K562 (cell line): ENCODE measurements around the gene CORT. TPM values are rescaled to one million over a fixed set of nuclear protein-coding genes. Genes with fewer than 3 reads are reported as not detected.

Experiments used
- BCOR ChIP-seq: fragments of 450-650 bp; IDR thresholded peaks from 2 replicates; pipeline ENCODE4 v1.6.1; 2016
- CBX1 ChIP-seq: sonication (generic); IDR thresholded peaks from 2 replicates; pipeline ENCODE4 v1.6.1; 2016; ENCODE audit warnings: antibody characterized with exemption, low read depth, mild to moderate bottlenecking
- CC2D1A ChIP-seq: fragments of 450-650 bp; IDR thresholded peaks from 2 replicates; pipeline ENCODE4 v1.6.1; 2017; ENCODE audit warnings: mild to moderate bottlenecking
- E2F8 ChIP-seq: fragments of 450-650 bp; IDR thresholded peaks from 2 replicates; pipeline ENCODE4 v1.7.1; 2018; ENCODE audit warnings: mild to moderate bottlenecking, low read depth; ENCODE audit not compliant: partially characterized antibody
- JUND ChIP-seq, 2 experiments: IDR thresholded peaks; 2 replicates in 1 of 2; 3 replicates in 1 of 2; pipeline ENCODE4 v1.6.1; 2011; ENCODE audit warnings: borderline replicate concordance in 2 of 2, low read depth in 2 of 2, low read length in 2 of 2, improper control_type of control experiment in 1 of 2, missing biosample characterization in 1 of 2, missing genetic modification characterization in 1 of 2, missing genetic modification reagents in 1 of 2
- MCM3 ChIP-seq: fragments of 450-650 bp; IDR thresholded peaks from 2 replicates; pipeline ENCODE4 v1.6.1; 2016
- MXD1 ChIP-seq: fragments of 250-450 bp; sonication (Bioruptor Pico); IDR thresholded peaks from 2 replicates; pipeline ENCODE4 v1.8.0; 2021; ENCODE audit warnings: borderline replicate concordance, mild to moderate bottlenecking, moderate library complexity; ENCODE audit not compliant: poor library complexity, severe bottlenecking
- NR2C1 ChIP-seq, 2 experiments: fragments of 450-650 bp; IDR thresholded peaks; 2 replicates each; pipeline ENCODE4 v1.6.1; 2017; ENCODE audit warnings: mild to moderate bottlenecking in 2 of 2, antibody characterized with exemption in 1 of 2, inconsistent platforms in 1 of 2, missing compliant biosample characterization in 1 of 2, missing genetic modification characterization in 1 of 2
- NRF1 ChIP-seq, 2 experiments: fragments of 450-650 bp; IDR thresholded peaks in 1 of 2; conservative IDR thresholded peaks in 1 of 2; 2 replicates each; pipeline ENCODE4 v1.6.1; 2014; ENCODE audit warnings: mild to moderate bottlenecking in 2 of 2
- PCBP2 ChIP-seq: fragments of 200-400 bp; formaldehyde crosslinking; IDR thresholded peaks from 2 replicates; pipeline ENCODE4 v1.6.1; 2018; ENCODE audit warnings: low read length, low read depth, mild to moderate bottlenecking, moderate library complexity; ENCODE audit not compliant: poor library complexity, severe bottlenecking
- SRF ChIP-seq, 2 experiments: fragments of 250-450, 450-650 bp in 1 of 2; sonication (Bioruptor Pico) in 1 of 2; sonication (generic) in 1 of 2; formaldehyde crosslinking; IDR thresholded peaks; 2 replicates each; pipeline versions ENCODE4 v1.5.0 to v1.5.1; 2020 to 2022; ENCODE audit warnings: mild to moderate bottlenecking in 1 of 2, missing genetic modification reagents in 1 of 2
- TAF1 ChIP-seq: IDR thresholded peaks from 2 replicates; pipeline ENCODE4 v1.6.1; 2011; ENCODE audit warnings: mild to moderate bottlenecking, low read length, moderate library complexity; ENCODE audit not compliant: insufficient read depth, control insufficient read depth, severe bottlenecking; ENCODE audit errors: extremely low read depth
- ZC3H11A ChIP-seq: IDR thresholded peaks from 2 replicates; pipeline ENCODE4 v1.6.1; 2012; ENCODE audit warnings: low read depth, low read length, improper control_type of control experiment
- ZNF197 ChIP-seq: fragments of 200-800 bp; sonication (Bioruptor generic); IDR thresholded peaks from 2 replicates; pipeline ENCODE4 v1.6.1; 2016; ENCODE audit warnings: low read depth, missing genetic modification characterization, missing compliant biosample characterization
- ZNF507 ChIP-seq: conservative IDR thresholded peaks from 2 replicates; pipeline ENCODE4 v1.6.1; 2017; ENCODE audit warnings: missing genetic modification characterization, missing compliant biosample characterization
- polyA plus RNA-seq, 8 experiments: library from polyadenylated mRNA; depleted of rRNA in 4 of 8; stranded (reverse) in 5 of 8; unstranded in 3 of 8; fragments of >200 nt; fragmentation: Nextera tagmentation in 2 of 8; fragmentation: Illumina TruSeq in 1 of 8; extraction: Ambion mirVana in 2 of 8; extraction: Trizol in 1 of 8; gene quantifications; 2 replicates each; pipeline versions ENCODE4 v1.2.1 to v1.2.3, GENCODE V29; 2011 to 2014; ENCODE audit warnings: inconsistent platforms in 1 of 8, missing spikeins in 1 of 8
- total RNA-seq, 7 experiments: library from RNA; depleted of rRNA in 6 of 7; stranded (reverse); fragments of >200 nt in 6 of 7; fragmentation: Illumina TruSeq in 2 of 7; extraction: Trizol in 2 of 7; gene quantifications; 2 replicates each; pipeline versions ENCODE4 v1.2.1 to v1.2.3, GENCODE V29; 2011 to 2021; ENCODE audit warnings: low replicate concordance in 1 of 7
- TF ChIP-seq, protein P1 (sequence below): sonication (generic); formaldehyde crosslinking; IDR thresholded peaks from 2 replicates; pipeline ENCODE4 v1.8.0; 2022; ENCODE audit warnings: mild to moderate bottlenecking, missing genetic modification reagents, borderline replicate concordance
- TF ChIP-seq, protein P2 (sequence below): IDR thresholded peaks from 2 replicates; pipeline ENCODE4 v1.6.1; 2016; ENCODE audit warnings: missing genetic modification characterization, missing compliant biosample characterization
- TF ChIP-seq, protein P3 (sequence below): fragments of 250-450 bp; sonication (Bioruptor Pico); IDR thresholded peaks from 2 replicates; pipeline ENCODE4 v1.5.0; 2021

Gene CORT
- total and polyA plus RNA-seq, 9 of the 15 experiments (the other 6 are each of a cell fraction or from before 2014, with no cell fraction given): 0.08 to 0.54 (median 0.13) TPM; not detected in 5

GRCh38 chr1:10430216-10431069 lies 19.4 kb upstream of the CORT start, which contains the start of gene CENPS (continued):
- peak; percentile 99 for TF ChIP-seq E2F8
- TF ChIP-seq CC2D1A: no peak
- TF ChIP-seq, protein P1, sequence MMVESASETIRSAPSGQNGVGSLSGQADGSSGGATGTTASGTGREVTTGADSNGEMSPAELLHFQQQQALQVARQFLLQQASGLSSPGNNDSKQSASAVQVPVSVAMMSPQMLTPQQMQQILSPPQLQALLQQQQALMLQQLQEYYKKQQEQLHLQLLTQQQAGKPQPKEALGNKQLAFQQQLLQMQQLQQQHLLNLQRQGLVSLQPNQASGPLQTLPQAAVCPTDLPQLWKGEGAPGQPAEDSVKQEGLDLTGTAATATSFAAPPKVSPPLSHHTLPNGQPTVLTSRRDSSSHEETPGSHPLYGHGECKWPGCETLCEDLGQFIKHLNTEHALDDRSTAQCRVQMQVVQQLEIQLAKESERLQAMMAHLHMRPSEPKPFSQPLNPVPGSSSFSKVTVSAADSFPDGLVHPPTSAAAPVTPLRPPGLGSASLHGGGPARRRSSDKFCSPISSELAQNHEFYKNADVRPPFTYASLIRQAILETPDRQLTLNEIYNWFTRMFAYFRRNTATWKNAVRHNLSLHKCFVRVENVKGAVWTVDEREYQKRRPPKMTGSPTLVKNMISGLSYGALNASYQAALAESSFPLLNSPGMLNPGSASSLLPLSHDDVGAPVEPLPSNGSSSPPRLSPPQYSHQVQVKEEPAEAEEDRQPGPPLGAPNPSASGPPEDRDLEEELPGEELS (CRISPR knock-in tag): peak; percentile 88; the same call in 1 of the 2 replicates
- no peak for TF ChIP-seq BCOR
- TF ChIP-seq CBX1: peak; percentile 97
- TF ChIP-seq SRF (CRISPR knock-in tag; IDR thresholded peaks at IDR 0.05): peak in 1 of 2 experiments; percentile 84; a peak in 2 of 4 replicates
- TF ChIP-seq MXD1: no peak
- TF ChIP-seq, protein P2, sequence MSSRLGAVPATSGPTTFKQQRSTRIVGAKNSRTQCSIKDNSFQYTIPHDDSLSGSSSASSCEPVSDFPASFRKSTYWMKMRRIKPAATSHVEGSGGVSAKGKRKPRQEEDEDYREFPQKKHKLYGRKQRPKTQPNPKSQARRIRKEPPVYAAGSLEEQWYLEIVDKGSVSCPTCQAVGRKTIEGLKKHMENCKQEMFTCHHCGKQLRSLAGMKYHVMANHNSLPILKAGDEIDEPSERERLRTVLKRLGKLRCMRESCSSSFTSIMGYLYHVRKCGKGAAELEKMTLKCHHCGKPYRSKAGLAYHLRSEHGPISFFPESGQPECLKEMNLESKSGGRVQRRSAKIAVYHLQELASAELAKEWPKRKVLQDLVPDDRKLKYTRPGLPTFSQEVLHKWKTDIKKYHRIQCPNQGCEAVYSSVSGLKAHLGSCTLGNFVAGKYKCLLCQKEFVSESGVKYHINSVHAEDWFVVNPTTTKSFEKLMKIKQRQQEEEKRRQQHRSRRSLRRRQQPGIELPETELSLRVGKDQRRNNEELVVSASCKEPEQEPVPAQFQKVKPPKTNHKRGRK (tag): no peak
- TF ChIP-seq NRF1 (conservative IDR thresholded peaks at IDR 0.05 in 1 of 2, IDR thresholded peaks at IDR 0.05 in 1 of 2): peak; percentile 99
- TF ChIP-seq JUND (IDR thresholded peaks at IDR 0.05; ENCODE audit: borderline replicate concordance, low read depth, low read length): peak; percentile 73
- peak; percentile 65; the same call in 1 of the 3 replicates for TF ChIP-seq JUND (tag; IDR thresholded peaks at IDR 0.05; ENCODE audit: borderline replicate concordance, low read depth, low read length)
- TF ChIP-seq, protein P3, sequence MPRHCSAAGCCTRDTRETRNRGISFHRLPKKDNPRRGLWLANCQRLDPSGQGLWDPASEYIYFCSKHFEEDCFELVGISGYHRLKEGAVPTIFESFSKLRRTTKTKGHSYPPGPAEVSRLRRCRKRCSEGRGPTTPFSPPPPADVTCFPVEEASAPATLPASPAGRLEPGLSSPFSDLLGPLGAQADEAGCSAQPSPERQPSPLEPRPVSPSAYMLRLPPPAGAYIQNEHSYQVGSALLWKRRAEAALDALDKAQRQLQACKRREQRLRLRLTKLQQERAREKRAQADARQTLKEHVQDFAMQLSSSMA: peak; percentile 32; the same call in 1 of the 2 replicates
- TF ChIP-seq ZNF507 (tag): no peak
- peak; percentile 29 for TF ChIP-seq TAF1
- no peak for TF ChIP-seq ZNF197
- no peak for TF ChIP-seq MCM3
- TF ChIP-seq ZC3H11A: peak; percentile 82
- TF ChIP-seq NR2C1 (IDR thresholded peaks at IDR 0.05): no peak
- no peak; the same call in 1 of the 2 replicates for TF ChIP-seq NR2C1 (tag; IDR thresholded peaks at IDR 0.05)
- no peak for TF ChIP-seq PCBP2
